D721Med (cell line): ENCODE data around the gene NPFF.

Experiments
- DNase-seq: peaks from one replicate; pipeline ENCODE4 v3.0.0; 2011; ENCODE audit warnings: low spot score; ENCODE audit not compliant: insufficient read length
- FAIRE-seq: peaks from 2 replicates; lab custom pipeline; 2011; peaks lifted over from hg19 to GRCh38; lab: Jason Lieb, UNC
- CTCF ChIP-seq: IDR thresholded peaks from 2 replicates; pipeline ENCODE4 v1.5.1; 2012; ENCODE audit warnings: mild to moderate bottlenecking, control low read depth; ENCODE audit not compliant: insufficient read depth; ENCODE audit errors: missing control alignments

NPFF gene

GRCh38 chr12:53524476-53524875 is 17.2 kb upstream of the NPFF start:
- no peak for TF ChIP-seq CTCF
- no peak for DNase-seq
- no peak for FAIRE-seq

- FAIRE-seq, result no peak
These were observed 15.8 kb upstream of the NPFF start for GRCh38 chr12:53523131-53523530.

GRCh38 chr12:53518381-53518780 is 11.1 kb upstream of the NPFF start:
- no peak for DNase-seq
- FAIRE-seq, result no peak
- TF ChIP-seq CTCF, result no peak

More at GRCh38 chr12:53523131-53523530, 15.8 kb upstream of the NPFF start:
- no peak for DNase-seq
- TF ChIP-seq CTCF, result no peak

GRCh38 chr12:53516758-53517455 is 9.6 kb upstream of the NPFF start:
- no peak for TF ChIP-seq CTCF
- no peak for DNase-seq
- FAIRE-seq, result no peak

- DNase-seq, result no peak
- FAIRE-seq, result no peak
- TF ChIP-seq CTCF, result no peak
These were observed 8.0 kb upstream of the NPFF start for GRCh38 chr12:53515291-53515680.

GRCh38 chr12:53514628-53515290 is 7.5 kb upstream of the NPFF start:
- FAIRE-seq (no peak), DNase-seq (no peak)
- no peak for TF ChIP-seq CTCF

GRCh38 chr12:53513712-53514410 is 6.6 kb upstream of the NPFF start:
- TF ChIP-seq CTCF, result no peak
- DNase-seq (no peak), FAIRE-seq (no peak)
